ENCODE measurements around the gene RNF39. TPM values are rescaled to one million over a fixed set of nuclear protein-coding genes. Genes with fewer than 3 reads are reported as not detected.

Gene RNF39
- total and polyA plus RNA-seq, 2 of the 13 experiments (the other 11 are each of a cell fraction or from before 2014, with no cell fraction given) = 0.13 to 1.8 TPM

DNA sequence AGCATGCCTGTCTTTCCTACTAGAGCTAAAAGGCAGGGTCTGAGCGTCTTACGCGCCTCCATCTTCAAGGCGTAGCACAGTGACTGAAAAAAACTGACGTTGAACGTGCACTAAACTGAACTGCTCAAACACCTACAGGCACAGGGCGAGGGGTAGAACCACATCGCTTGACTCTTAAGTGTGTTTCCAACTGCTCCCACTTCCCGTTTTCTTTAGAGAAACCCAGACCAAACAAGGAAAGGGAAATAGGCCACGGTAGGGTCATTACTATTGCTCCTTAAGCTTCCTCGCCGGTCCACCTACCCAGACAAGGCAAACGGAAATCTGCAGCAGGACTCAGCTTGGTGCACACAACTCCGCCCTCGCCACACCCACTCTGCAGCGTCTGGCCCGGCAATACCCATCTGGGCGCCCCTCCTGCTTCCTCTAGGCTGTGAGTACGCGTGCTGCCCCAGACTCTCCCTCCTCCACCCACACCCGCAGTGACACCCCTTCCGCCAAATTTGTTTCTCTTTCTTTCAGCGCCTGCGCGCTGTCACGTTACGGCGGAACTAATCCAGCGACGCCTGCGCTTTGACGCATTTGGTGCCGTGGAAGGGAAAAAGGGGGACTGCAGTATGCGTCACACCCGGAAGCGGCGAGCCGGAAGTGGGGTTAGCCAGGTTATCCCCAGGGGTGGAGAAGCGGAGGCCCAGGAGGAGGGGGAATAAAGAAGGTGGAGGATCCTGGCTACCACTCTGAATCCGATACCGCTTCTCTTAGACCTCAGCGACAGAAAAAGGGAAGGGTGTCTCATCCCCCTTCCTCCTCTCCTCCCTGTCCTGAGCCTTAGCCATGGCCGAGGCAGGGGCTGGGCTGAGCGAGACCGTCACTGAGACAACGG lies 8.8 kb downstream of the RNF39 start, which contains the start of gene PPP1R11 (continued):
- TF ChIP-seq ZIK1 (CRISPR knock-in tag; IDR thresholded peaks at IDR 0.05; ENCODE audit: borderline replicate concordance, low read depth) = peak; percentile 83
- TF ChIP-seq MED8 (CRISPR knock-in tag; IDR thresholded peaks at IDR 0.05; ENCODE audit: insufficient replicate concordance) = no peak
- no peak for TF ChIP-seq FLYWCH1 (CRISPR knock-in tag; IDR thresholded peaks at IDR 0.05)
- TF ChIP-seq, protein P1, sequence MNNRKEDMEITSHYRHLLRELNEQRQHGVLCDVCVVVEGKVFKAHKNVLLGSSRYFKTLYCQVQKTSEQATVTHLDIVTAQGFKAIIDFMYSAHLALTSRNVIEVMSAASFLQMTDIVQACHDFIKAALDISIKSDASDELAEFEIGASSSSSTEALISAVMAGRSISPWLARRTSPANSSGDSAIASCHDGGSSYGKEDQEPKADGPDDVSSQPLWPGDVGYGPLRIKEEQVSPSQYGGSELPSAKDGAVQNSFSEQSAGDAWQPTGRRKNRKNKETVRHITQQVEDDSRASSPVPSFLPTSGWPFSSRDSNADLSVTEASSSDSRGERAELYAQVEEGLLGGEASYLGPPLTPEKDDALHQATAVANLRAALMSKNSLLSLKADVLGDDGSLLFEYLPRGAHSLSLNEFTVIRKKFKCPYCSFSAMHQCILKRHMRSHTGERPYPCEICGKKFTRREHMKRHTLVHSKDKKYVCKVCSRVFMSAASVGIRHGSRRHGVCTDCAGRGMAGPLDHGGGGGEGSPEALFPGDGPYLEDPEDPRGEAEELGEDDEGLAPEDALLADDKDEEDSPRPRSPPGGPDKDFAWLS (CRISPR knock-in tag; IDR thresholded peaks at IDR 0.05; ENCODE audit: borderline replicate concordance) = peak; percentile 53; the same call in 1 of the 2 replicates
- TF ChIP-seq, protein P2, sequence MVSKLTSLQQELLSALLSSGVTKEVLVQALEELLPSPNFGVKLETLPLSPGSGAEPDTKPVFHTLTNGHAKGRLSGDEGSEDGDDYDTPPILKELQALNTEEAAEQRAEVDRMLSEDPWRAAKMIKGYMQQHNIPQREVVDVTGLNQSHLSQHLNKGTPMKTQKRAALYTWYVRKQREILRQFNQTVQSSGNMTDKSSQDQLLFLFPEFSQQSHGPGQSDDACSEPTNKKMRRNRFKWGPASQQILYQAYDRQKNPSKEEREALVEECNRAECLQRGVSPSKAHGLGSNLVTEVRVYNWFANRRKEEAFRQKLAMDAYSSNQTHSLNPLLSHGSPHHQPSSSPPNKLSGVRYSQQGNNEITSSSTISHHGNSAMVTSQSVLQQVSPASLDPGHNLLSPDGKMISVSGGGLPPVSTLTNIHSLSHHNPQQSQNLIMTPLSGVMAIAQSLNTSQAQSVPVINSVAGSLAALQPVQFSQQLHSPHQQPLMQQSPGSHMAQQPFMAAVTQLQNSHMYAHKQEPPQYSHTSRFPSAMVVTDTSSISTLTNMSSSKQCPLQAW (CRISPR knock-in tag; IDR thresholded peaks at IDR 0.05) = peak; percentile 81; the same call in 1 of the 2 replicates
- TF ChIP-seq ZFP90 (CRISPR knock-in tag; IDR thresholded peaks at IDR 0.05; ENCODE audit: borderline replicate concordance) = peak; percentile 86
- no peak for TF ChIP-seq PAWR (CRISPR knock-in tag; IDR thresholded peaks at IDR 0.05; ENCODE audit: borderline replicate concordance)
- TF ChIP-seq GPN1 (CRISPR knock-in tag; IDR thresholded peaks at IDR 0.05; ENCODE audit: borderline replicate concordance) = no peak
- TF ChIP-seq HOXD1 (CRISPR knock-in tag; IDR thresholded peaks at IDR 0.05) = 0 out of 2 replicates have a peak, but pooled peaks have one; percentile 61
- TF ChIP-seq KAT2B (IDR thresholded peaks at IDR 0.05; ENCODE audit: borderline replicate concordance, low read depth, low read length) = no peak
- TF ChIP-seq GATAD2A (CRISPR knock-in tag; IDR thresholded peaks at IDR 0.05) = peak; percentile 55; the same call in 1 of the 2 replicates
- no peak for TF ChIP-seq SOX13 (IDR thresholded peaks at IDR 0.05)
- TF ChIP-seq SOX13 (CRISPR knock-in tag; conservative IDR thresholded peaks at IDR 0.05 in 1 of 2, IDR thresholded peaks at IDR 0.05 in 1 of 2) = 0 out of 4 replicates have a peak, but pooled peaks of 1 of the 2 experiments have one; percentile 29
- TF ChIP-seq ETV5 (CRISPR knock-in tag; IDR thresholded peaks at IDR 0.05; ENCODE audit: borderline replicate concordance) = peak; percentile 93
- TF ChIP-seq ETV6 (CRISPR knock-in tag; conservative IDR thresholded peaks at IDR 0.05) = peak; percentile 94
- no peak for TF ChIP-seq ZNF251 (CRISPR knock-in tag; IDR thresholded peaks at IDR 0.05)
- TF ChIP-seq GABPB1 (CRISPR knock-in tag; IDR thresholded peaks at IDR 0.05) = peak; percentile 98
- no peak; the same call in 1 of the 2 replicates for TF ChIP-seq AKAP8 (CRISPR knock-in tag; IDR thresholded peaks at IDR 0.05)
- TF ChIP-seq, protein P3, sequence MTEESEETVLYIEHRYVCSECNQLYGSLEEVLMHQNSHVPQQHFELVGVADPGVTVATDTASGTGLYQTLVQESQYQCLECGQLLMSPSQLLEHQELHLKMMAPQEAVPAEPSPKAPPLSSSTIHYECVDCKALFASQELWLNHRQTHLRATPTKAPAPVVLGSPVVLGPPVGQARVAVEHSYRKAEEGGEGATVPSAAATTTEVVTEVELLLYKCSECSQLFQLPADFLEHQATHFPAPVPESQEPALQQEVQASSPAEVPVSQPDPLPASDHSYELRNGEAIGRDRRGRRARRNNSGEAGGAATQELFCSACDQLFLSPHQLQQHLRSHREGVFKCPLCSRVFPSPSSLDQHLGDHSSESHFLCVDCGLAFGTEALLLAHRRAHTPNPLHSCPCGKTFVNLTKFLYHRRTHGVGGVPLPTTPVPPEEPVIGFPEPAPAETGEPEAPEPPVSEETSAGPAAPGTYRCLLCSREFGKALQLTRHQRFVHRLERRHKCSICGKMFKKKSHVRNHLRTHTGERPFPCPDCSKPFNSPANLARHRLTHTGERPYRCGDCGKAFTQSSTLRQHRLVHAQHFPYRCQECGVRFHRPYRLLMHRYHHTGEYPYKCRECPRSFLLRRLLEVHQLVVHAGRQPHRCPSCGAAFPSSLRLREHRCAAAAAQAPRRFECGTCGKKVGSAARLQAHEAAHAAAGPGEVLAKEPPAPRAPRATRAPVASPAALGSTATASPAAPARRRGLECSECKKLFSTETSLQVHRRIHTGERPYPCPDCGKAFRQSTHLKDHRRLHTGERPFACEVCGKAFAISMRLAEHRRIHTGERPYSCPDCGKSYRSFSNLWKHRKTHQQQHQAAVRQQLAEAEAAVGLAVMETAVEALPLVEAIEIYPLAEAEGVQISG (CRISPR knock-in tag; IDR thresholded peaks at IDR 0.05) = peak; percentile 98
- TF ChIP-seq RFX5 (IDR thresholded peaks at IDR 0.05; ENCODE audit: low read depth, low read length) = peak; percentile 73
- TF ChIP-seq NKX3-1 (CRISPR knock-in tag; IDR thresholded peaks at IDR 0.05) = no peak
- TF ChIP-seq, protein P4, sequence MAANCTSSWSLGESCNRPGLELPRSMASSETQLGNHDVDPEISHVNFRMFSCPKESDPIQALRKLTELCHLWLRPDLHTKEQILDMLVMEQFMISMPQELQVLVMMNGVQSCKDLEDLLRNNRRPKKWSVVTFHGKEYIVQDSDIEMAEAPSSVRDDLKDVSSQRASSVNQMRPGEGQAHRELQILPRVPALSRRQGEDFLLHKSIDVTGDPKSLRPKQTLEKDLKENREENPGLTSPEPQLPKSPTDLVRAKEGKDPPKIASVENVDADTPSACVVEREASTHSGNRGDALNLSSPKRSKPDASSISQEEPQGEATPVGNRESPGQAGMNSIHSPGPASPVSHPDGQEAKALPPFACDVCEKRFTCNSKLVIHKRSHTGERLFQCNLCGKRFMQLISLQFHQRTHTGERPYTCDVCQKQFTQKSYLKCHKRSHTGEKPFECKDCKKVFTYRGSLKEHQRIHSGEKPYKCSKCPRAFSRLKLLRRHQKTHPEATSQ (CRISPR knock-in tag; IDR thresholded peaks at IDR 0.05; ENCODE audit: borderline replicate concordance) = peak; percentile 93

Data from HepG2 (cell line).